D721Med (cell line): ENCODE data around the gene ASB1.

Experiments
- DNase-seq: peaks from one replicate; pipeline ENCODE4 v3.0.0; 2011; ENCODE audit warnings: low spot score; ENCODE audit not compliant: insufficient read length
- FAIRE-seq: peaks from 2 replicates; lab custom pipeline; 2011; peaks lifted over from hg19 to GRCh38; lab: Jason Lieb, UNC
- TF ChIP-seq, protein P1 (sequence below): IDR thresholded peaks from 2 replicates; pipeline ENCODE4 v1.5.1; 2012; ENCODE audit warnings: mild to moderate bottlenecking, control low read depth; ENCODE audit not compliant: insufficient read depth; ENCODE audit errors: missing control alignments

The ASB1 gene

DNA sequence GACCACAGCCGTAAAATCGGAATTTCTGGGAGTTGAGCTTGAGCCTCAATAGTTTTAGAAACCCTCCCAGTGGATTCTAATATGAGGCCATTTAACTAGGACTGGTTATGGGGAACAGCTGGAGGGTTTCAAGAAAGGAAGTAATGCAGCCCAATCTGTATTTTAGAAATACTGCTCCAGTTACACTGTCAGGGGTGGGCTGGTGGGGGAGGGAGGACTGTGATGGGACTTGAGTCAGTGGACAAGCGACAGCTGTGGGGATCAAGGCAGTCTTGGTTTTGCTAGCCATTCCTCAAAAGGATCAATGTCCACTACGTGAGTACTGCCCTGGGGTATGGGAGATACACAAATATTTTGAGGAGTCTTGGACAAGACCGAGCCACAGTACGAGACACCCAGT lies 34.8 kb downstream of the ASB1 start:
- TF ChIP-seq, protein P1, sequence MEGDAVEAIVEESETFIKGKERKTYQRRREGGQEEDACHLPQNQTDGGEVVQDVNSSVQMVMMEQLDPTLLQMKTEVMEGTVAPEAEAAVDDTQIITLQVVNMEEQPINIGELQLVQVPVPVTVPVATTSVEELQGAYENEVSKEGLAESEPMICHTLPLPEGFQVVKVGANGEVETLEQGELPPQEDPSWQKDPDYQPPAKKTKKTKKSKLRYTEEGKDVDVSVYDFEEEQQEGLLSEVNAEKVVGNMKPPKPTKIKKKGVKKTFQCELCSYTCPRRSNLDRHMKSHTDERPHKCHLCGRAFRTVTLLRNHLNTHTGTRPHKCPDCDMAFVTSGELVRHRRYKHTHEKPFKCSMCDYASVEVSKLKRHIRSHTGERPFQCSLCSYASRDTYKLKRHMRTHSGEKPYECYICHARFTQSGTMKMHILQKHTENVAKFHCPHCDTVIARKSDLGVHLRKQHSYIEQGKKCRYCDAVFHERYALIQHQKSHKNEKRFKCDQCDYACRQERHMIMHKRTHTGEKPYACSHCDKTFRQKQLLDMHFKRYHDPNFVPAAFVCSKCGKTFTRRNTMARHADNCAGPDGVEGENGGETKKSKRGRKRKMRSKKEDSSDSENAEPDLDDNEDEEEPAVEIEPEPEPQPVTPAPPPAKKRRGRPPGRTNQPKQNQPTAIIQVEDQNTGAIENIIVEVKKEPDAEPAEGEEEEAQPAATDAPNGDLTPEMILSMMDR = no peak
- no peak for DNase-seq
- no peak for FAIRE-seq

DNA sequence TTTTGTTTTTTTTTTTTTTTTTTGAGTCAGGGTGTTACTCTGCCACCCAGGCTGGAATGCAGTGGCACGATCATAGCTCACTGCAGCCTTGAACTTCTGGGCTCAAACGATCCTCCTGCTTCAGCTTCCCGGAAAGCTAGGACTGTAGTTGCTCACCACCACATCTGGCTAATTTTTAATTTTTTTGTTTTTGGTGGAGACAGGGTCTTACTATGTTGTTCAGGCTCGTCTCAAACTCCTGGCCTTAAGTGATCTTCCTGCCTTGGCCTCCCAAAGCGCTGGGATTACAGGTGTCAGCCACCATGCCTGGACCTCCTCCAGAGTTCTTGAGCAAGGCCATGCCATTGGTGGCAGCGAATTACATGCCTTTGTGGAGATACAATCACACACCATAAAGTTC lies 35.2 kb downstream of the ASB1 start:
- DNase-seq (no peak), FAIRE-seq (no peak)
- TF ChIP-seq, protein P1 = no peak

DNA sequence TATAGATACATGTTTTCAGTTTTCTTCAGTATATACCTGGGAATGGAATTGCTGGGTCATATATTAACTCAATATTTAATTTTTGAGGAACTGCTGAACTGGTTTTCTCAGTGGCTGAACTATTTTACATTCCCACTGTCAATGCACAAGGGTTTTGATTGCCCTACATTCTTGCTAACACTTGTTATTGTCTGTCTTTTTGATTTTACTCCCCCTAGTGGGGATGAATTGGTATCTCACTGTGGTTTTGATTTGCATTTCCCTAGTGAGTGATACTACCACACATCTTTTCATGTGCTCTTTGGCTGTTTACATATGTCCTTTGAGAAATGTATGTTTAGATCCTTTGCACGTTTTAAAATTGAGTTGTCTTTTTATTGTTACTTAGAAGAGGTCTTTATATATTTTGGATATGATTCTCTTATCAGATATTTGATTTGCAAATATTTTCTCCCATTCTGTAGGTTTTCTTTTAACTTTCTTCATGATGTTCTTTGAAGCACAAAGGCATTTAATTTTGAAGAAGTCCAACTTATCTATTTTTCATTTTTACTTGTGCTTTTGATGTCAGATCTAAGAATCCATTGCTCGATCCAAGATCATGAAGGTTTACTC lies 36.2 kb downstream of the ASB1 start:
- TF ChIP-seq, protein P1 = peak; percentile 76
- peak; percentile 64 for FAIRE-seq
- no peak for DNase-seq

DNA sequence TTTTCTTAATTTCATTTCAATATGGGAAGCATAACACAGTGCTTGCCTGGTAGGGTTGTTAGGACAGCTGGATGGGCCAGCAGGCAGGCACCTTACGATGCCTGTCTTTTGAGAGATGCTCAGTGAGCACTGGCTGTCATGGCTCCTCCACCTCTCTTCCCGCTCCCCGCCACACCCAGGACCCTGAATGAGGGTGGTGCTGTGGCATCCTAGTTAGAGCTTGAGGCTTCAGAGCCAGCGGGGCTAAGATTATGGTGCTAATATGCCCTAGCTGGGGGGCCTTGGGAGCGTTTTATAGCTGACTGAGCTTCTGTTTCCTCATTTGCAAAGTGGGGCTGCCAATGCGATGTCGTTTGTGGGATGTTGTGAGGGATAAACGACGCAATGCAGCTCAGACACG lies 37.7 kb downstream of the ASB1 start:
- FAIRE-seq (no peak), DNase-seq (no peak)
- TF ChIP-seq, protein P1 = no peak

DNA sequence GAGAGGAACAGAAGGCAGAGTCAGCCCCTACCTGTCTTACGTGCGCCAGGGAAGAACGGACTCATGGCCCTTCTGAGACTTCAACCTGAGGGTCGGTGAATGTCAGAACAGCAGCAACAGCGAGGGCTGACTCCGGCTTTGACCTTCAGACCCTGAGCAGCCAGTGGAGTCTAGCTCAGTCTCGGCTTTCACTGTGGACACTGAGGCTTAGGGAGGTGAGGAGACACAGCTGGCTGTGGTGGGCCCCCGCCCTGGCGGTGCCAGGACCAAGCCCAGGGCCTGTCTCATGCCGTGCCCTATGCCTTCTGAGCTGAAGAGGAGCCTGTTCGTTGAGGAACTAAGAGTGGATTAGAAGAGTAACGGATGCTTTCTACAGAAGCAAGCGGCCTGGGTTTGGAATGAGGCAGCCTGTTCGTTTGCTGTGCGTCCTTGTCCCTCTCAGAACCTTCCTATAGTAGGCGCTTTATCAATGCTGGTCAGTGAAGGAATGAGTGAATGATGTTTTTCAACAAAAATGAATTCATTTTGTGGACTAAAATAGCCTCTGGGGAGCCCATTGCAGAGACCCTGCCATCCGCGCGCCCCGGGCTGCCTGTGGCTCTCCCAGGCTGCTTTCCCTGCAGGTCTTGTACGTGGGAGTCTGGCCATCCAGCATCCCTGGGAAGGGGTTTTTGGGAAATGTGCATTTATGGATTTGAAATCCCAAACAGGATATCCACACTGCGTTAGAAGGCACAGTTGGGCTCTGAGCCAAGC lies 38.9 kb downstream of the ASB1 start:
- DNase-seq = no peak
- TF ChIP-seq, protein P1 = no peak
- no peak for FAIRE-seq

DNA sequence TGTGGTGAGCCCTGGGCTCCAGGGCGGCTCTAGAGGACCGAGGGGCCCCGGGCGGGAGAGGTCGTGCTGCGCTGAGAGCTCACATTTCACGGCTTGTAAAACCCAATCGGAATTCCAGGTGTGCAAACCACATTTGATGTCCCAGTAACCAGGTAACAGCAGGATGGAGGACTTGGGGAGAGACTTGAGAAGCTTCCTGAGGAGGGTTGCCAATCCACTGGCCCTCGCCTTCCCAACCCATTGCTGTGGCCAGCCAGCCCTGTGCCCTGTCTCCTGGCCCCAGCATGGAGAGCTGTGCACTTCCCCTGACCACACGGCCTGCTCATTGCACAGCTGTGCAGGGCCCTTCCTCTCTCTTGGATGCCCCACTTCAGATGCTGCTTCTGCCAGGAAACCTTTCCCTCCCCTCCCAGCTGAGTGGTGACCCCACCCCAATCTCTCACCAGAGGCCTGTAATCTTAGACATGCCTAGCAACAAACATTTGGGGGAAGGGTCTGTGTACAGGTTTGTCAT lies 39.6 kb downstream of the ASB1 start:
- no peak for FAIRE-seq
- TF ChIP-seq, protein P1 = no peak
- no peak for DNase-seq

DNA sequence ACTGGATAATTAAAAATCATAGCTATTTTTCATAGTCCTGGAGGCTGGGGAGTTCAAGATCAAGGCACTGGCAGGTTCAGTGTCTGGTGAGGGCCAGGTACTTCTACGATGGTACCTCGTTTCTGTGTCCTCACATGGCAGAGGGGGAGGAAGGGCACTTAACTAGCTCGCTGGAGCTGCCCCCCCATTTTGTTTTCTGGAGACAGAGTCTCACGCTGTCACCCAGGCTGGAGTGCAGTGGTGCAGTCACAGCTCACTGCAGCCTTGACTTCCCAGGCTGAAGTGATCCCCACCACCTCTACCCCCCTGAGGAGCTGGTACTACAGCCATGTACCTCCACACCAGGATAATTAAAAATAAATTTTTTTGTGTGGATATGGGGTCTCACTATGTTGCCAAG lies 40.3 kb downstream of the ASB1 start:
- TF ChIP-seq, protein P1 = no peak
- FAIRE-seq (no peak), DNase-seq (no peak)
